T-helper 2 cell treated with Interferon-gamma antibody and Interleukin-4, amounts not matched to agents 100 ng/mL and 5 ng/mL, for 36 hours (primary cell): Measurements from ENCODE around the gene TGM2. TPM values are rescaled to one million over a fixed set of nuclear protein-coding genes. Genes with fewer than 3 reads are reported as not detected.

ENCODE experiments used
- intact Hi-C: fragments of 100-400 bp; cut with micrococcal nuclease; formaldehyde crosslinking; loops from one replicate; pipeline ENCODE4 v1.15.1; 2023
- total RNA-seq: library from RNA; stranded (reverse); gene quantifications from 2 replicates; pipeline ENCODE4 v1.2.3, GENCODE V29; 2022

The TGM2 gene
- total RNA-seq, 1 donor from 2014 or later = 0.07 TPM

DNA sequence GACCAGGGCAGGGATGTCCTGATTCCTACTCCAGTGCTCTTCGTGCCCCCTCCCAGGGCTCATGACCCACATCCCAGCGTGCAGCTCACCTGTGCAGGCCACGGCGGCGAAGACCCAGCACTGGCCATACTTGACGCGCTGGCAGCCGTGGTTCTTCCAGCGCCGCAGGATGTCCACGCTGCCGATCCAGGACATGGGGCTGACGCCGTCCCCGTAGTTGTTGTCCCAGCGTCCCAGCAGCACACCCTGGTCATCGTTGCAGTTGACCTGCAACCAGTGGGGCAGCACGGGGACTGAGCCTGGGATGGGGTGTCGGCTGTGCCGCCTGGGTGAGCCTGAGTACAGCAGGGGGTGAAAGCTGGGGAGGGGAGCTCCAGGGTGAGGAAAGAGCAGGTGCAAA, 18.4 kb downstream of the TGM2 start:
- intact Hi-C loops = no loop called here

DNA sequence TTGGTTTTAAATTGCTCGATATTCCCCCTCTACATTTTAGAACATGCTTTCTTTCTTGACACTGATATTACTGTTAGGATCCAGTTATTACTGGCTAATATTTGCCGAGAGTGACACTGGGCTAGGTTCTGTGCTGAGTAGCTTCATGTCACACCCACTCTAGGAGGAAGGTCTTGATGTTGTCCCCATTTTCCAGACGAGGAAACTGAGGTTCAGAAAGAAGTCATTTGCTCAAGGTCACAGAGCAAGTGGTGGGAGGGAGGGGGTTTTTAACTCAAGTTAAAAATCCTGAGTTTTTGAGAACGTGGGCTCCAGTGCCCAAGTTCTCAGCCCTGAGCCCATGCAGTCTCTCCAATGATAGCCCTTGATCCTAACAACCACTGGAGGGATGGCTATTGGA, 18.9 kb downstream of the TGM2 start:
- intact Hi-C loops = no loop called here

DNA sequence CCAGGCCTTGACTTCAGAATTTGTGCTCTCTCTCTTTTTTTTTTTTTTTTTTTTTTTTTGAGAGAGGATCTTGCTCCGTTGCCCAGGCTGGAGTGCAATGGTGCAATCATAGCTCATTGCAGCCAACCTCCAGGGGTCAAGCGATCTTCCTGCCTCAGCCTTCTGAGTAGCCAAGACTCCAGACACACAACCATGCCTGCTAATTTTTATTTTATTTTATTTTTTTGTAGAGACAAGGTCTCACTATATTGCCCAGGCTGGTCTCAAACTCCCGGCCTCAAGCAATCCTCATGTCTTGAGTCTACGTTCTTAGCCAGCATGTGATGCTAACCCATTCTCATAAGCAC, 19.4 kb downstream of the TGM2 start:
- intact Hi-C loops = no loop called here

DNA sequence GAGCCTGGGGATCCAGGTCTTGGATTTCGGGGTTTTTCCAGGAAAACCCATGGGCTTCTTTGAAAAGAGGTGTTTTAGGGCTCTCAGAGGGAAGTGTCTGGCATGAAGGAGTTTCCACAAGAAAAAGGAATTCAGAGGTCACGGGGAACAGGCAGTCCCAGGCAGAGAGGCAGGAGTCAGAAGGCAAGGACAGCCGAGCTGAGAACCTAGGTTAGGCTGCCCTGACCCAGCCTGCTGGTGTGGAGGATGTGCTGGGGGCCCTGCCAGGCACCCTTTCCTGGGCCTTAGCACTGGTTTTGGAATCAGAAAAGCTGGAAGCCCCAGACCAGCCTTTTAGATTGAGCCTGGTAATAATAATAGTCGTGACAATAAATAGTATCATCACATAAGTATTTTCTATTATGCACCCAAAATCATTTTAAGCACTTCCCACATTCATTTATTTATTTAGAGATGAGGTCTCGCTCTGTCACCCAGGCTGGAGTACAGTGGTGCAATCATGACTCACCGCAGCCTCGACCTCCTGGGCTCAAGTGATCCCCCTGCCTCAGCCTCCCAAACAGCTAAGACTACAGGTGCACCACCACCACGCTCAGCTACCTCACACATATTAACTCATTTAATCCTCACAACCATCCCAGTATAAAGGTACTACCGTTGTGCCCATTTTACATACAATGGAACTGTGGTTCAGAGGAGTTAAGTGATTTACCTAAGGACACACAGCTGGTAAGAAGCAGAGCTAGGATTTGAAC, 19.9 kb downstream of the TGM2 start:
- intact Hi-C loops = no loop called here

DNA sequence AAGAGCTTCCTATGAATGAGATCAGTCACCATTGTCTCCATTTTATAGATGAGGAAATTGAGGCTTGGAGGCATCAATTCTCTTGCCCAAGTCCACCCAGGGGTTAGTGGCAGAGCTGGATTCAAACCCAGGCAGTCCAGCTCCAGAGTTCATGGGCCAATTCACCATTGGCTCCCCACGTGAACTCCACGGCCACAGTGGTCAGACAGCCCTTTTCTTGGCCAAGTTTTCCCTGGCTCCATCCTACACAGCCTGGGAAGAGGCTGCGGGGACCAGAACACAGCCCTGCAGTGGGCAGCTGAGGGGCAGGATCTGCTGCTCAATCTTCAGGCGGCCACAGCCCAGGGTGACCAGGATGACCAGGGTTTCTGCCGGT, 20.5 kb downstream of the TGM2 start:
- intact Hi-C loops = no loop called here

DNA sequence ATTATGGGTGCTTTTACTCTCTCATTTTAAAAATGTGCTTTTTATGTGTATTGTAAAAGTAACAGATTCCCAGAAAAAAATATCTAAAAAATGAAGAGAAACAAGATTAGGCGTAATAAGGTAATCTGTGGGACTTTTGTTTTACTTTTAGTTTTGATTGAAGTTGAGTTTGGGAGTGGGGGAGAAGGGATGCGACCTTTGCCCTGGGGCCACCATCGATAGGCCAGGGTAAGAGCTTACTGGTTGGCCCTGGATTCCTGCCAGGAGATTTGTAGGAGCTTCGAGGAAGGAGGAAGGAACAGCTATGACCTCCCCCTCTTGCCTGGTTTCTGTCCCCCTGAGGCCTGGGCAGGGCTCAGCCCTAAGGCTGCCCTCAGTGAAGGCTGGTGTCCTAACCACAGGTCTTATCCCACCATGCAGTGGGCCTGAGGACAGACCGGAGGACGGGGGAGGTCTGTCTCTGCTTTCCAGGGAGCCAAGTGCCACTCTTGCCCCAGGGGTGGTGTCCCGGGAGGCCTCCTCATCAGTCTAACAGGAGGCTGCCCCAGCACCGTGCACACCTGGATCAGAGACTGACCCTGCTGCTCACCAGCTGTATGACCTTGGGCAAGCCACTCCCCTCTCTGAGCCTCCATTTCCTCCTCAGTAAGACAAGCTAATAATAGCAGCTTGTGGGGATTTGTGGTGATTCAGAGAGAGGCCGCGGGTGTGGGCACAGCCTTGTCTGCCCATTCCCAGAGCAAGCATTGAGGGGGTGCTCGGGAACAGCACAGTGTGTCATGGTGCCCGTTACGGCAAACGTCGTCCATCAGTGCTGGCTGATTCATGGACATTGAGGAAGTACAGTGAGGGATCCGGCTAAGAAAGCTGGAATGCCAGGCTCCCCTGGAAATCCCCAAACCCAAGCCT, 21.2 kb downstream of the TGM2 start:
- intact Hi-C loops = no loop called here

DNA sequence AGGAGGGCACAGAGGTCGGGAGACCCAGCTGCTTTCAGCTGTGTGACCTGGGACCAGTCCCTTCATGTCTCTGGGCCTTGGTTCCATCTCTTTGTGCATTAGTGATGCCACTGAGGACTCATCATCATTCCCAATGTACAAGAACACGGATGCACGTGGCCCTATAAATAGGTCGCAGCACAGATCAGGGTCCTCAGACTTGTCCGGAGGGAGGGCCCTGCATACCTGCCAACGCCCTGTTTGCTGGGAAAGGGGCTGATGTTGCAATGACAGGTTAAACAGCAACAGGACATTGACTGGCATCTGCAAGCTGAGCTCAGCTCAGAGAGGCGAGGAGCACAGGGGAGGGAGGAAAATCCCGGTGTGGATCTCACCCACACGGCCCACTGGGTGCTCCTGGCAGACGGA, 21.8 kb downstream of the TGM2 start:
- intact Hi-C loops = no loop called here

DNA sequence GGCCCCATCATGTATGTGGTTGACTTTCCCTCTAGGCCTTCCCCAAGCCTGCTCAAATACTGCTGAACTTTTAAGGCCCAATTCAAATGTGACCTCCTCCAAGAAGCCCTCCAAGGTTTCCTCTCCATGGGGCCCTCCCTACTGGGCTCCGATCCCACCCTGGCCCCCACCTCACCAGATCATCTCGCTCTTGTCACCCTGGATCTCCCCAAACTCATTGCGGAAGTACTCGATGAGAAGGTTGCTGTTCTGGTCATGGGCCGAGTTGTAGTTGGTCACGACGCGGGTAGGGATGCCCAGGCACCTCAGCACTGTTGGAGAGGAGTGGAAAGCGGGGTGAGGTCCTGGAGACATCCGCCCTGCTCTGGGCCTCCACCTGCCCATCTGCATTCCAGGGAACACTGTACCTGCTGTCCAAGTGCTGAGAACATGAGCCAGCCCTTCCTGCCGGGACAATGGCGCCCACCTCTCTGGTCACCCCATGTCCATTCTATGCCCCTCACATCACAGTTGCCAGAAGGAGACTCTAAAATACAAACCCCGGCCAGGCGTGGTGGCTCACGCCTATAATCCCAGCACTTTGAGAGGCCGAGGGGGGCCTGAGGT, 23.1 kb downstream of the TGM2 start:
- intact Hi-C loops = no loop called here

DNA sequence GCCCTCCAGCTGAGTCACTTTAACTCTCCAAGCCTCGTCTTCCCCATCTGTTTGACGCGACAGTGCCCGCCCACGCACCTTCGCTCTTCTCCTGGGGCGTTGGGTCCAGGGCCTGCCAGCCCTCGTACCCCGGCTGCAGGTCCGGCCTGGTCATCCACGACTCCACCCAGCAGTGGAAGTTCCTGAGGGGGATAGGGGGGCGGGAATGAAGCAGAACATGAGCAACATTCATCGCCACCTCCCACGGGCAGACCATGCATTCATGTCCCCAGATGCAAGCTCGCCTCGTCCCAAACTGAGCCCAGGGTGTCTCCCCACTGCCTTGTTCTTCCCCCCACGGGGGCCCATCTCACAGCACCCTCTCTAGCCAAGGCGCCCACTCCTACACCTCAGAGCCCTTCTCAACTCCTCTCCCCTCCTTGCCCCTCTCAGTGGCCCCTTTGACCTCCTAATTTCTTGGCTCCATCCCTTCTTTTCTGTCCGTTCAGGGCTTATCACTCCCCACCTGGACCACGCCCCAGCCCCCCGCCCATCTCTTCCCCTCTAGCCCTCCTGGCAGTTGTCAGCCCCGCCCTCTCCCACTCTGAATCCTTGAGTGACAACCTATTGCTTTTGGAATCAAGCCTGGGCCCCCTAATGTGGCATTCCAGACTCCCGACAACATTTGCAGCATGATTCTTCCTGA, 23.7 kb downstream of the TGM2 start:
- intact Hi-C loops = no loop called here

DNA sequence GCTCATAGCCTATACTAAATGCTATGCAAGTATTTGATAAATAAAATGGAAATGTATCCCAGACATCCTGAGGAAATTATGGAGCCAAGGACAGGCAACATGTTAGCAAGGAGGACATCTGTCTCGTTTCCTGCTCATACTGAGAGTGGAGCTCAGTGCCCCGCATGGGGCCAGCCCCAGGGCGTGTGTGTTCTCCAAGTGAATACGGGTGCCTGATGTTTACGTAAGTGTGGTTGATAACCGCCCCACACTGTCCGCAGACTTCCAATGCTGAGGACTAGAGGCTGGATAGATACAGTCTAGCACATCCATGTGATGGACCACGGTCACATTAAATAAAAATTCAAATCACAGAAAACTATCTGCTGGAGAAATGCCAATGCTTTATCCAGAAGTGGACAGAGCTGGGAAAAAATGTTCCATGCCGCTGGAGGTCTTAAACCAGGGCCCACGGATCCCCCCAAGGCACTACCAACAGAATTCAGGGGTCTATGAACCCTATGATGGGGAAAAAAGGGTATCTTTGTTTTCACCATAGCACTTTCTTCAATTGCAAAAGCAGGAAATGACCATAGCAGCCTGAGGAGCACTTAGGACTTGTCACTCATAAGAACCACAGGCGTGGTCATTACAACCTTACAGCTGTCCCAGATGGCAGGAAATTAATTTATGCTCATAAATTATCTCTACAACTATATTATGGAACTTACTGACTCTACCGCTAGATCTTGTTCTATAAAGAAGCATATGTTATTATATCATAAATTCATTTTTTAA, 24.9 kb downstream of the TGM2 start:
- intact Hi-C loops = no loop called here

DNA sequence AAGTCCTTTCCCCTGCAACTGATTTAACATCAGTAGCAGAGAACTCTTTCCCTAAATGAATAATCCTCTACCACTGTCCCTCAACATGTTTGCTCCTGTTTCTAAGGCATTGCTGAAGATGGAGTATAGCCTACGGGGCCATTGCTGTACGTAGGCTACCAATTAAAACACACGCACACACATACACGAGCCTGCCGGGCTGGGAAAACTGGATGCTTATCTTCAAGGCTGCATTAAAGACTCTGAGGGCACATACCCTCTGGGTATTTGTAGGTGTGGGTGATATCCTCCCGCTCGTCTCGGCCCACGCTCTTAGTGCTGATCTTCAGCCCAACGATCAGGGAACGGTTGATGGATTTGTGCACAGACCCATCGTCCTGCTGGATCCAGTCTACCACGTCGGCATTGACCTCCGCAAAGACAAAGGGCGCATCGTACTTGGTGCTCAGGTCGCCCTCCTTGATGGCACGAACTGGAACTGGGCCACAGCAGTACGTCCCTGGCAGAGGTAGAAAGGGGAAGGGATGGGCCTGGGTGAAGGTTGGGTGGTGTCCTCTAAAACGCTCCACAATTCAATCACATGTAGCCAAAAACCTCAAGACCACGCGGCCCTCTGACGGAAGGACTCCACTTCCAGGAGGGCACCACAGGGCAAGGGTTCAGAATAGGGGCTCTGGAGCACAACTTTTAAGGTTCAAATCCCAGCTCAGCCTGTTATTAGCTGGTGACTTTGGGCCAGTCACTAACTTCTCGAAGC, 25.7 kb downstream of the TGM2 start:
- intact Hi-C loops = no loop called here

DNA sequence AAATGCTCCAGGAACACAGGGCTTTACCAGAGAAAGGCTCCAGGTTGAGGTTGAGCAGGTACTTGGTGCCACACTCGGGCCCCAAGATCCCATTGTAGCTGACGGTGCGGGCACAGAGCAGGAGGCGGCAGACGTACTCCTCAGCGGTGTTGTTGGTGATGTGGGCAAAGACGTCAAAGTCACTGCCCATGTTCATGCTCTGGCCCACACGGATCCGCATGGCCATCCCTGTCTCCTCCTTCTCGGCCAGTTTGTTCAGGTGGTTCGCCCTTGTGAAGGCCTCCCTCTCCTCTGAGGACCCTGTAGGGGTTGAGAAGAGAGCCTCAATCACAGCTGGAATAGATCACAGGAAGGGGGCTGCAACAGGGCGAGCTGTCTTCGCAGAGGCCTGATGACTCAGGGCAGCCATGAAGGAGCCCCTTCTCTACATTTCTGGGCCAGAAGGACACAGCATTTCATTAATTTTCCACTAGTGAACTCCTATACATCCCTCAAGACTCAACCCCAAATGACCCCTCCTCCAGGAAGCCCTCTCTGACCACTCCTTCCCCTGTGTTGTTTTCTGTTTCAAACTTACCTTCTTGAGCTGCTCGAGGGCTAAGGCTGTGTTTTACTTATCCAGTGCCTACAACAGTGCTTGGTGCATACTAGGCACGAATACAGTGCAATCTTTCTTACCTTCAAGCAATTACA, 26.8 kb downstream of the TGM2 start:
- intact Hi-C loops = no loop called here

DNA sequence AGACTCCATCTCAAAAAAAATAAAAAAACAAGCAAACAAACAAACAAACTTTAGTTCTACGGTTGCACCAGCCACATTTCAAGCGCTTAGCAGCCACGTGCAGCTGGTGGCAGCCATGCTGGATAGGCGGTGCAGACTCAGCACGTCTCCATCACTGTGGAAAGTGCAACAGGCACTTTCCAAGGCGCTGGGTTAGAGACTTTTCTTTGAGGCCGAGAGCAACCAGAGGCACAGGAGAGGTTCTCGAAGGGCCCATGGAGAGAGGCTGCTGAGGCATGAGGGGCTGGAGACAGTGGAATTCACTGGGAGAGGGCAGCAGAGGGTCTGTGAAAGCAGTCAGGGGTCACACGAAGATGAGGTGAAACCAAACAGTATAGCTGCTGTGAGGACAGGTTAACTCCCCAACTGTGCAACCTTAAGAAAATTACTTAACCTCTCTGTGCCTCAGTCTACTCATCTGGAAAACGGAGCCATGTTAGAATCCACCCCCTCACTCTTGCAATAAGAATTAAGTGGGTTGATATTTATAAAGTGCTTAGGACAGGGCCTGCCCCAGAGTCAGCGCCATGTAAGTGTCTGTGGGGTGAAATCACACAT, 27.5 kb downstream of the TGM2 start:
- intact Hi-C loops = no loop called here

DNA sequence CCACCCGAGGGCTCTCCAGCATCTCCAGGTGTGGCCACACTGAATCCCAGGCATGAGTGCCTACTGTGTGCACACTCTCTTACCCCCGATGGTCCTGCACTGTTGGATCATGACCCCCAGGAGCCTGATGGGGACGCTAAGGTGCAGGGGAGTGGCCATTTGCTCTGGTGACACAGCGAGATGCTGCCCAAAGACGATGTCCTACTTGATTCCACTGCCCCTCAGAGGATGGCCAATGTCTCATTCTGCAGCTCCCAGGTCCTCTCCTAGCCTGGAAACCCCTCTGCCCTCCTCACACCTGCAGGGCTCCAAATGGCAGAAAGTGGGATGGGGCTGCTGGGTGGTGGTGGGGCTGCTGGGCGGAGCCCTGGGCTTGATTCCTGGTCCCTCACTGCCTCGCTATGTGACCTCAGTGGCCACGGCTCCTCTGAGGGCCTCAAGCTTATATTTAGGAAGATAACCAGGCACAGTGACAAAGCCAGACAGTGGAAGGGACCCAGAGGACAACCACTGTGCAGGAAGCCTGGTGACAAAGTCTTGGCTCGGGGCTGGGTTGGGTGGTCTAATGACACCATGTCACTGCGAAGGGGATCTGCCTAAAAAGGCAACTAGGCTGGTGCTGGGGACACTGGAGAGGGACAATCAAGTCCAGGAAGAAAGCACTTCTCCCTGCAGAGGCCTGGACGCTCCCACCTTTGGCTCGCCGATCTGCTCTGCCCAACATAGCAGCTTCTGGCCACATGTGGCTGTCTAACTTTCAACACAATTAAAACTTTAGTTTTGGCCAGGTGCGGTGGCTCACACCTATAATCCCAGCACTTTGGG, 28.4 kb downstream of the TGM2 start:
- intact Hi-C loops = no loop called here

DNA sequence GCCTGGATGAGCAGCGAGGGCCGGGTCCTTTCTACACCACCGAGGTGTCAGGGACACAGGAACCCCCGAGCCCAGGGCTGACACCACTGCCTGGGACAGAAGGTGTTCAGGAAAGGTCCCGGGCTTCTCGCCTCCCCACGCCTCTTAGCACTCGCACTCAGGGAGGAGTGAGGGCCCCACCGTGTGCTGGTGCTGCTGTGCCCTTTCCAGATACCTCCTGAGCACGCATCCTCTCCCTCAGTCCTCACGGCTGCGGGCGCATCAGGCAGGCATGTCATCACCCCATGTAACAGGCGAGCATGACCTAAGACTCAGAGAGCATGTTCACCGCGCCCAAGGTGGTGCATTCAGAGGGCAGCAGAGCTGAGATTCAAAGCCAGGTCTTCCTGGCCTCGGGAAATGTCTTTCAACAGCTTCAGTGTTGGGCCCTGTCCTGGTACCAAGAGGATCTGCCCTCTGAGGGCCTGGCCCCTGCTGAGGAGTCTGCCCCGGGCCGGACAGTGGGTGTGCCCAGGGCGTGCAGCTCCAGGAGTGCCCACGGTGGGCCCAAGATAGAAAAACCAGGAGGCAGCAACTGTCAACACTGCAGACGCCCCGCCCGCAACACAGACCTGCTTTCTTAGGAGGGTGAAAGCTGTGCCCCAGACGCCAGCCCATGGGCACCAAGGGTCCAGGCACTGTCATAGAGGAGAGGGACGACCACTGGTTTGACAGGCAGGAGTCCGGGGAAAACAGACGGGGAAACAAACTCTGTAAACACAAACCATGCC, 29.2 kb downstream of the TGM2 start:
- intact Hi-C loops = no loop called here

DNA sequence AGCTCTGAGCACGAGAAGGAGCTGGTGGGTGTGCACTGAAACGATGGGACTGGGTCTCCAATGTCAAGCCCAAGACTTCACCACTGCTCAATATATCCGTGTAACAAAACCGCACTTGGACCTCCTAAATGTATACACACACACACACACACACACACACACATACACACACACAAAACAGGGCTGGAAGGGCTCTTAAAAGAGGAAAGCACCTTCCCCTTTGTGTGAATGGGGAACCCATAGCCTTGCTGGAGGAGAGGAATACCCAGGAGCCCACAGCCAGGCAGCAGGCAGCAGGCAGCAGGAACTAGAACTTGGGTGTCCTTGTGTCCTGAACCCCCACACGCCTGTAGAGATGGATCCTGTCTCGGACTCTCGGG, 29.8 kb downstream of the TGM2 start:
- intact Hi-C loops = no loop called here

DNA sequence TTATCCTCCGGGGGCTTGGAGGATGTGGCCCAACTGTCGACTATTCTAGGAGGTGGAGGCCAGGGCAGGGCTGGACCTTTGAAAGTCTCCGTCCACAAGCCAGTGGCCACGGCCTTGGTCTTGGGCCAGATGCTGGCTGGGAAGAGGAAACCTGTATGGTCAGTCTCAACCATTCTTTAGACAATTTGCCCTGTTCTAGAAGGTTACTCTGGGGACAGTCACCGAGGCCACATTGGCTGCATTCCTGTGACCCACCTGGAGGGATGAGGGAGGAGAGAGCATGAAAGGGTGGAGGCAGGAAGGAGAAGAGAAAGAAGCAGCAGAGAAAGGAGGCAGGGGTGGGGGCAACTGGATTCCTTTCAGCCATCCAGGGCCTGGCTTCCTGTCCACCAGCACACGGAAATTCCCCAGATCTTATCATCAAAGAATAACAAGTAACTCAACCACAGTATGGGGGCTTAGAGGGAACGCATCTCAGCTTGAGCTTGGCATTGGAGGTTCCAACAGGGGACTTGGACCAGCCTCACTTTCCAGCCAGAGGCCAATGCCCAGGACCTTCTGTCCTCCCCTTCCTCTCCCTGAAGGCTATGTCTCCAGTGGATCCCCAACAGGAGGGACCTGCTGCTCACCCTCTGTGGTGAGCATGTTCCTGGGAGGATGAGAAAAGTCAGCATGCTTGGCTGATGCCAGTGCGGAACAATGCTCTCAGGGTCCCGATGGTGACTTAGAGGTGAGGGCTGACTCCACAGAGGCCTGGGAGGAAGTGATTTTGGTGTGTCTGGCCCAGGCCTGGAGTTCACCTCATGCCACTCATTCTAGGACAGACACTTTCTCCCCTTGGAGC, 30.4 kb downstream of the TGM2 start:
- intact Hi-C loops = no loop called here
